A549 (cell line): ENCODE measurements around the gene MIS18A. TPM values are rescaled to one million over a fixed set of nuclear protein-coding genes. Genes with fewer than 3 reads are reported as not detected.
"Not testable (repeated sequence)": the region's sequence is repeated elsewhere in the genome, so short reads cannot be mapped to it uniquely, and the experiment has no call there.

Experiments
- ATAC-seq, 2 experiments: fragments of 200-7000 bp in 1 of 2; fragments of >200 bp in 1 of 2; cut with Nextera tagmentation in 1 of 2; cut with Tn5 transposase in 1 of 2; 3 replicates each; pipeline versions ENCODE4 v1.8.0 to v1.9.1; 2018 to 2020; ENCODE audit warnings: mild to moderate bottlenecking in 1 of 2, moderate library complexity in 1 of 2
- CTCF ChIA-PET: fragments of 300-600 bp; sonication (Branson Sonifier 250); formaldehyde crosslinking; extraction: SDS; loops from one replicate; lab custom pipeline; 2021; ENCODE audit warnings: antibody characterized with exemption, inconsistent platforms; lab: Yijun Ruan, JAX
- POLR2A ChIA-PET: fragments of 350-600 bp; formaldehyde crosslinking; extraction: SDS; loops from one replicate; lab custom pipeline; 2021; ENCODE audit warnings: antibody characterized with exemption, inconsistent platforms; lab: Yijun Ruan, JAX
- DNase-seq, 2 experiments: peaks; one replicate each; pipeline versions ENCODE4 v3.0.0 to v3.0.0-alpha.2; 2011 to 2016; ENCODE audit warnings: low read depth in 1 of 2, low spot score in 1 of 2
- FAIRE-seq: peaks from 2 replicates; lab custom pipeline; 2011; peaks lifted over from hg19 to GRCh38; lab: Jason Lieb, UNC
- H3K27ac ChIP-seq, 2 experiments: fragments of >200 bp; sonication (Bioruptor Twin); formaldehyde crosslinking; 3 replicates each; pipeline ENCODE4 v1.5.1; 2016 to 2017
- H3K4me1 ChIP-seq: fragments of >200 bp; sonication (Bioruptor Twin); formaldehyde crosslinking; 3 replicates; pipeline ENCODE4 v1.6.1; 2016
- H3K4me2 ChIP-seq: fragments of >200 bp; sonication (Bioruptor Twin); formaldehyde crosslinking; 3 replicates; pipeline ENCODE4 v1.6.1; 2016
- H3K4me3 ChIP-seq: fragments of >200 bp; sonication (Bioruptor Twin); formaldehyde crosslinking; 3 replicates; pipeline ENCODE4 v1.5.1; 2016
- H3K9me3 ChIP-seq: fragments of >200 bp; sonication (Bioruptor Twin); formaldehyde crosslinking; 3 replicates; pipeline ENCODE4 v1.6.1; 2016
- BCL3 ChIP-seq: fragments of >200 bp; sonication (Bioruptor Twin); formaldehyde crosslinking; IDR thresholded peaks from 3 replicates; pipeline ENCODE4 v1.6.1; 2016
- CBX8 ChIP-seq: fragments of 200-600 bp; sonication (generic); IDR thresholded peaks from 2 replicates; pipeline ENCODE4 v1.6.1; 2016
- CHD2 ChIP-seq: fragments of 150-350 bp; IDR thresholded peaks from 2 replicates; pipeline ENCODE4 v1.6.1; 2014; ENCODE audit warnings: low read length; ENCODE audit not compliant: partially characterized antibody
- CHD4 ChIP-seq: fragments of 200-600 bp; sonication (generic); IDR thresholded peaks from 2 replicates; pipeline ENCODE4 v1.6.1; 2016; ENCODE audit warnings: antibody characterized with exemption, mild to moderate bottlenecking, borderline replicate concordance
- GATA3 ChIP-seq: IDR thresholded peaks from 2 replicates; pipeline ENCODE4 v1.6.1; 2012; ENCODE audit warnings: borderline replicate concordance
- HES2 ChIP-seq: fragments of >200 bp; sonication (Bioruptor Twin); formaldehyde crosslinking; IDR thresholded peaks from 2 replicates; pipeline ENCODE4 v1.6.1; 2016
- HOXA7 ChIP-seq: fragments of 250-450 bp; sonication (Bioruptor Pico); IDR thresholded peaks from 2 replicates; pipeline ENCODE4 v1.5.0; 2020; ENCODE audit warnings: mild to moderate bottlenecking, moderate library complexity
- HOXB13 ChIP-seq: fragments of 250-450 bp; sonication (Bioruptor Pico); IDR thresholded peaks from 2 replicates; pipeline ENCODE4 v1.5.0; 2020; ENCODE audit warnings: low read depth, mild to moderate bottlenecking, moderate library complexity
- NFE2L2 ChIP-seq: fragments of 150-350 bp; conservative IDR thresholded peaks from 2 replicates; pipeline ENCODE4 v1.6.1; 2014; ENCODE audit warnings: low read length
- PBX3 ChIP-seq: IDR thresholded peaks from 2 replicates; pipeline ENCODE4 v1.6.1; 2012
- TFCP2L1 ChIP-seq: fragments of 250-450 bp; sonication (Bioruptor Pico); IDR thresholded peaks from 2 replicates; pipeline ENCODE4 v1.5.0; 2021; ENCODE audit warnings: mild to moderate bottlenecking
- WGBS: methylation state at CpG from one replicate; pipeline ENCODE4 v1.1.6; 2017; ENCODE audit errors: missing lambda C conversion rate; 5-methylcytosine and 5-hydroxymethylcytosine counted together
- polyA plus RNA-seq, 4 experiments: library from polyadenylated mRNA; depleted of rRNA in 3 of 4; stranded (reverse); fragments of >200 nt; fragmentation: RNase III in 1 of 4; extraction: RNeasy Plus Mini Kit Qiagen cat#74134 plus additional on column Dnase treatment in 1 of 4; gene quantifications; 2 replicates in 3 of 4; 3 replicates in 1 of 4; pipeline ENCODE4 v1.2.3, GENCODE V29; 2011 to 2017
- TF ChIP-seq, protein P1 (sequence below): fragments of 250-450 bp; sonication (Bioruptor Pico); IDR thresholded peaks from 2 replicates; pipeline ENCODE4 v1.5.0; 2021; ENCODE audit warnings: mild to moderate bottlenecking, moderate library complexity, borderline replicate concordance

MIS18A gene
- polyA plus RNA-seq, 2 of the 4 experiments (the other 2 are of a cell fraction) = 18.4 to 18.8 TPM

- no peak for ATAC-seq
- Histone ChIP-seq H3K4me3 (no peak overlapping the region), H3K27ac (no peak overlapping the region), H3K4me2 (no peak overlapping the region), H3K9me3 (no peaks in the 10 kb centered on the region), H3K4me1 (0 out of 3 replicates have a peak, but pooled peaks cover 14% of the 10 kb centered on the region)
- TF ChIP-seq NFE2L2 = no peak
- WGBS = 87% methylated on average over 4 of the region's 4 CpGs
- FAIRE-seq = no peak
- CTCF ChIA-PET = interaction anchor here (1.5 kb wide), 1 partner anchor 324 kb away, joined by 4 read pairs; no protein-coding TSS in a partner anchor
- DNase-seq = no peak
- POLR2A ChIA-PET = no interaction called here
Measured at GRCh38 chr21:32276671-32277070, 2.2 kb downstream of the MIS18A start.

DNA sequence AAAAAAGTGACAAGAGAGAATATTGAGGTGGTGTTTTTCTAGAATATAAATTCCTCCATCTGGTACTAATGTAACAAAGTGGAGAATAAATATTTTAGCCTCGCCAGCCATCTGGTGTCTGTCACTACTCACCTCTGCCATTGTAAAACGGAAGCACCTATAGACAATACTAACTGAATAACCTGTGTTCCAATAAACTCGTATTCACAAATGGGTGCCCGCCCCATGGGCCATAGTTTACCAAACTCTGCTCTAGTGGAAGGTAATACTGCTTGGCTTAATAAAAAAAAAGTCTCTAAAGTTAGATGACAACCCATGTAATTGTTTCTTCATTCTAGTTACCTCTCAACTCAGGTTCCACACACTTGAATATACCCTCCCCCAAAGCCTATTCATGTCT is 8.1 kb downstream of the MIS18A start:
- no peak for ATAC-seq
- Histone ChIP-seq H3K4me3 (no peak overlapping the region), H3K4me2 (no peak overlapping the region), H3K9me3 (no peaks in the 10 kb centered on the region), H3K27ac (no peak overlapping the region), H3K4me1 (no peaks in the 10 kb centered on the region)
- TF ChIP-seq GATA3 (no peak), CHD2 (no peak), PBX3 (no peak), HOXB13 (CRISPR knock-in tag) (no peak), HOXA7 (CRISPR knock-in tag) (no peak), CBX8 (no peak), TFCP2L1 (CRISPR knock-in tag) (no peak), HES2 (no peak)
- ChIA-PET POLR2A (no interaction called here), CTCF (no interaction called here)
- 97% methylated on average over 4 of the region's 4 CpGs for WGBS
- no peak for FAIRE-seq
- DNase-seq = no peak

- H3K4me1 ChIP-seq, H3K4me3 ChIP-seq, CTCF ChIA-PET, ATAC-seq, DNase-seq, H3K9me3 ChIP-seq, FAIRE-seq, POLR2A ChIA-PET, H3K4me2 ChIP-seq, H3K27ac ChIP-seq: not testable (repeated sequence)
- WGBS = no CpG with 5 or more reads among the region's 23 CpGs
Measured at GRCh38 chr21:32265321-32265720, 13.5 kb downstream of the MIS18A start.

- Histone ChIP-seq H3K4me1 (peaks cover 4% of the 10 kb centered on the region; the same call in 1 of the 3 replicates), H3K4me3 (no peak overlapping the region), H3K4me2 (no peak overlapping the region), H3K9me3 (no peaks in the 10 kb centered on the region), H3K27ac (no peak overlapping the region)
- DNase-seq (no peak), ATAC-seq (no peak), FAIRE-seq (no peak)
- POLR2A ChIA-PET = interaction anchor here (0.6 kb wide), 1 partner anchor 39 kb away, joined by 4 read pairs; no protein-coding TSS in a partner anchor
- WGBS = 82% methylated on average over 5 of the region's 5 CpGs
- TF ChIP-seq NFE2L2 (no peak), CHD4 (no peak), BCL3 (no peak)
- TF ChIP-seq, protein P1, sequence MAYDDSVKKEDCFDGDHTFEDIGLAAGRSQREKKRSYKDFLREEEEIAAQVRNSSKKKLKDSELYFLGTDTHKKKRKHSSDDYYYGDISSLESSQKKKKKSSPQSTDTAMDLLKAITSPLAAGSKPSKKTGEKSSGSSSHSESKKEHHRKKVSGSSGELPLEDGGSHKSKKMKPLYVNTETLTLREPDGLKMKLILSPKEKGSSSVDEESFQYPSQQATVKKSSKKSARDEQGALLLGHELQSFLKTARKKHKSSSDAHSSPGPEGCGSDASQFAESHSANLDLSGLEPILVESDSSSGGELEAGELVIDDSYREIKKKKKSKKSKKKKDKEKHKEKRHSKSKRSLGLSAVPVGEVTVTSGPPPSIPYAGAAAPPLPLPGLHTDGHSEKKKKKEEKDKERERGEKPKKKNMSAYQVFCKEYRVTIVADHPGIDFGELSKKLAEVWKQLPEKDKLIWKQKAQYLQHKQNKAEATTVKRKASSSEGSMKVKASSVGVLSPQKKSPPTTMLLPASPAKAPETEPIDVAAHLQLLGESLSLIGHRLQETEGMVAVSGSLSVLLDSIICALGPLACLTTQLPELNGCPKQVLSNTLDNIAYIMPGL (CRISPR knock-in tag) = no peak
- CTCF ChIA-PET = interaction anchor here (0.8 kb wide), 1 partner anchor 396 kb away, joined by 3 read pairs; no protein-coding TSS in a partner anchor
Measured at GRCh38 chr21:32261929-32262328, 16.9 kb downstream of the MIS18A start.
